HG03135 (cell line): ENCODE results near the gene GALNT16.

Experiments used
- ATAC-seq: cut with Tn5 transposase; IDR thresholded peaks from one replicate; pipeline ENCODE4 v1.9.1; 2021; ENCODE audit warnings: mild to moderate bottlenecking, moderate library complexity; ENCODE audit not compliant: unreplicated experiment

Gene GALNT16

GRCh38 chr14:69333791-69334337, 73.9 kb downstream of the GALNT16 start:
- ATAC-seq, result no peak

DNA sequence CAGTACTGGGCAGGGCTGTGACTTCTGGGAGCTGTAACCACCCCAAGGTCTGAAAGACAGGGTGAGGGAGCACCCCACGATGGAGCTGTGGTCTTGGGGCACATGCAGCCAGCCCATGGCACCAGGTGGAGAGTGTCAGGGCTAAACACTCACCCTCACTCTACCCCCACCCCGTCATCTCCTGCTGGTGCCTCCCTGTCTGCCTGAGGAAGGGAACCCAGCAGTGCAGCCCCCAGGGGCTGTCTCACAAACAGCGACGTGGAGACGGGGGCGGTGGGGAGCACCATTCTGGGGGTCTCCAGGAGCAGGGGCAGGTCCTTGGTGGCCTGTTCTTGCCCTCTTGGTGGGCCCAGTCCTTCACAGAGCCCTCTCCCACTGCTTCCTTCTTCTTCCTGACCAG, 74.6 kb downstream of the GALNT16 start:
- ATAC-seq, result no peak

- no peak for ATAC-seq
These were observed 75.4 kb downstream of the GALNT16 start for GRCh38 chr14:69335371-69335771.

- no peak for ATAC-seq
These were observed 78.0 kb downstream of the GALNT16 start for GRCh38 chr14:69337984-69338383.

- ATAC-seq, result no peak
These were observed 79.5 kb downstream of the GALNT16 start for GRCh38 chr14:69339426-69339825.

DNA sequence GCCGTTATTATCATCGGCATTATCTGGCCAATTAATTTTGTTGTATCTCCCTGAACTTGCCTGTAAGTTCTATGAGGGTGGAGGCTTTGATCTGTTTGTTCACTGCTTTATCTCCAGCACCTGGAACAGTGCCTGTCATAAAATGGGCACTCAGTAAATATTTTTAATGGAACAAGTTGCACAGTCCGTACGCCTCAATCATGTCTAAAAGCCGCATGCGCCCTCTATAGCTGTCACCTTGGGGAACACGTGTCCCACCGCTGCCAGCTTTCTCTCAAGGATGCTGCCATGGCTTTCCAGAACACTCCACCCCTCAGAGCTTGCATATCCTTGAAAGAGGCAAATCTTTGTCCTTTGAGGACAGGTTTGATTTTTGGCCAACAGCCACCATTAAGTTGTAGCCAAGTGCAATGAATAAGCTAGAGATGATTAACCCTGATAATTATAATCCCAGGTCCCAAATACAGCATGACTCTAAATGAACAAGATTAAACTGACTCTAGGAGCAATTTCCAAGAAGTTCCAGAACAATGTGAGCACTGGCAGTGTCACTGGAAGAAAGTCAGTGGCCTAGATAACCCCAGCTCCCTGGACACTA, 83.1 kb downstream of the GALNT16 start:
- ATAC-seq, result no peak

- no peak for ATAC-seq
These were observed 84.2 kb downstream of the GALNT16 start for GRCh38 chr14:69344171-69344570.

GRCh38 chr14:69345402-69345801, 85.4 kb downstream of the GALNT16 start:
- ATAC-seq, result no peak

- no peak for ATAC-seq
These were observed 86.8 kb downstream of the GALNT16 start for GRCh38 chr14:69346710-69347109.

DNA sequence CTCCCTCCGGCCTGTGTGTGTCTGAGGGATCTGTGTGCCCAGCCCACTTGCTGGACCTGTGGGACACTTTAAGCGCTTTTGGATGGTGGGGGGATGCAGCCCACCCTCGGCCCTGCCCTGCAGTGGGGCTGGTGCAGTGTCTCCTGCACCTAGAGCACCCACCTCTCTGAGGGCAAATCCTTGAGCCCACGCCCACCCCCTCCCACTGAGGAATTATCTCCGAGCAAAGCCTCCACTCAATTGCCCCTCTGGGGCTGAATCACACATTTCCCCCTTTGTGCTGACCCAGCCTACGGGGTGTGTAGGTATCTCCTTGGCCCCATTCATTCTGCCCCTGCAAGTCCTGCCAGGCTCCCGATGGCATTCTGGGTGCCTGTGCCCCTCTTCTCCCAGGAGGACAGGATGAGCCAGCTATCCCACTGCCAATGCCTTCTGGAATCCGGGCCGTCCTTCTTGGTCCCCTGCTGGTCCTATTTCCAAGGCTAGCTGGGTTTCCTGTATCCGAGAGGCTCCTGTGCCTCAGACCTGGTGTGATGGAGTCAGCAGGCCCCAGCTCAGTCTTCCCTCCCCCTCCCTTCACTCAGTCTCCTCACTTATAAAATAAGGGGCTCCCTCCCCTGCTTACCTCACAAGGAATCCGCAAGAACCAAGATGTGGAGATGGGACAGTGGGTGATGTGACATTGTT, 89.3 kb downstream of the GALNT16 start:
- no peak for ATAC-seq

GRCh38 chr14:69350892-69351291, 90.9 kb downstream of the GALNT16 start:
- no peak for ATAC-seq

GRCh38 chr14:69351385-69351784, 91.4 kb downstream of the GALNT16 start:
- no peak for ATAC-seq

DNA sequence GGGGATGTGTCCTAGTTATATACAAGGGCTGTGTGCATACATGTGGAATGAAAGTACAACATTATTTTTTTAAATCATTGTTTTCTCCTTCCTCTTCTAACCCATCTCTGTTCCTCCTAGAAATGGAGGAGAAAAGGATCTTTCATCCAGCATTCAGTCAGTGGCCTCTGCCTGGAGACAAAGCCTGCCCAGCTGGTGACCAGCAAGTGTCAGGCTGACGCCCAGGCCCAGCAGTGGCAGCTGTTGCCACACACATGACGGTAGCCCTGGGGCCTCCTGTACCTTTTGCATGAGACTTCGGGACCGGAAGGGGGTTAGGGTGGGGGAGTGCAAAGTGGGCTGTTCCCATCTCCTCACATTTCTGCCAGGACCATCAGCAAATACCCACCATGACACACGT, 92.0 kb downstream of the GALNT16 start:
- ATAC-seq, result no peak

DNA sequence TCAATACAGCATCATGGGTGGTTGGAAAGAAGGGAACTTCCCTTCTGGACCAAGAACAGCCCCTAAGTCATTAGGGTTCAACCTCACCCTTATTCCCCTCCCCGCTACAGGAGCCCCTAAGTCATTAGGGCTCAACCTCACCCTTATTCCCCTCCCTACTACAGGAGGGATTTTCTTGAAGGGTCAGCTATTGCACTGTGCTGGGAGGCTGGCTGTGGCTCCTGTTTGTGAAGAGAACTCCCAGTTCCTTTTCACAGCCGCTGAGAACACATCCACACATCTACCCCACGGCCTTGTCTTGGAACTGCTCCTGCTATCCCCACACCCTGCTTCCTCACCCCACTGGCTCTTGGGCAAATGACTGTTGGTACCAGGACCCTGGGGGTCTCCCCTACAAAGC, 93.2 kb downstream of the GALNT16 start:
- ATAC-seq, result no peak

DNA sequence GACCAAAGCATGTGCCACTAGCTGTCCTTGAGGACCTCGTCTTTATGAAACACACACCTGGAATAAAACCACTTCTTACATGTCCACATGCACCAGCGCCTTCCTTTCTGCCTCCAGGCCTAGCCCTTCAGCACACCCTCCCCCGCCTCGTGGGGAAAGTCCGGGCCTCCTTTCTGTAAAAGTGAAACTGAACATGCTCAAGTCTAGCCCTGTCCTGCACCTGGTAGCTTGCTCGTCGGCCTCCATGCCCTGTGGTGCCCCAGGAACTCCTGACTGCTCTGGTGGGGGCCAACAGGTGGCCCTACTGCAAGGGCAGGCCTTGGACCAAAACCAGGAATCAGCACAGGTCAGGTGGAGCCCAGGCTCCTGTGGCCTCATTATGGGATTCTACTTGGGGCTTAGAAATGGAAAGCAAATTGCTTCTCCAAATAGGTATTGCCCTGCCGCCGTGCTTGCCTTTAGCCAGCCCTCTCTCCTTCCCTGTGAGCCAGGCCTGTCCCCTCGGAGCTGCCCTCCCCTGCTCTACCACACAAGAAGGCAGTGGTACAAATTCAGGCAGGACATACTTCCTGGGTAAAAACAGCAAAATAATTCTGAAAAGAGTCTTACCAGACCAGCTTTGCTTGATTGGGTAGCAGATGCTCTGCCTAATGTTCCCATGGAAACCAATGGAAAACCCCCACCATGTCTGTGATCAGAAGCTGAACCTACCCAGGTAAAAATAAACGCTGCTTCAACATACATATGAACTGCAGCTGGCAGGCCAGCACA, 94.6 kb downstream of the GALNT16 start:
- peak; percentile 87 for ATAC-seq

- ATAC-seq, result no peak
These were observed 95.2 kb downstream of the GALNT16 start for GRCh38 chr14:69355154-69355597.

DNA sequence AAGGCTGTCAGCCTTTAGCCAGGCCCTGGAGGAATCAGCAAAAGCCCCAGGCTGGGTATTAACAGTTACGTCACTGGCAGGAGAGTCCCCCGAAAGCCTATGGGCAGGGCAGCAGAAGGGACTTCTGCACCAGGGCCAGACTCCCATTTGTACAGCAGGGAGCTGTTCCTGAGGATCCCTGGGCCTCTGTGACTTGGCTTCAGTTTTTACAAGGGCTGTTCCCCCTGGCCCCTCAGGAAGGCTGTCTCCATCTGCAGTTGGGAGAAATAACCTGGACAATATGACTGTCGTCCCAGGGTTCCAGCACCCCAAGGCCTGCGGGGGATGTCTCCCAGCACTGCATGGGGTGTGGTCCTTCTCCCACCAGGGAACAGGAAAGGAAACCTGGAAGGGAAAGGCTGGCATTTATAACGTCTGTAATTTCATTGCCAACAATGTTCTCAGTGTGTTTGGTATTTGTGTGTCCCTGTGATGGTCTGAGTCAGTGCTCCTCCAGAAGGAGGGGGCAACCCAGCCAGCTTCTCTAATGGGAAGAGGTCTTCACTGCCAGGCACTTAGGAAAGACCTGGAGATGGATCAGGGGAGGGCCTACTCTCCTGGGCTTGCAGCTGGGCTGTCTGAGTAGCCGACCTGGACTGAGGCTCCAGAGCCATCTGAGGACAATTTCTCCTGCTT, 95.8 kb downstream of the GALNT16 start:
- ATAC-seq, result no peak

- no peak for ATAC-seq
These were observed 97.1 kb downstream of the GALNT16 start for GRCh38 chr14:69356903-69357543.

DNA sequence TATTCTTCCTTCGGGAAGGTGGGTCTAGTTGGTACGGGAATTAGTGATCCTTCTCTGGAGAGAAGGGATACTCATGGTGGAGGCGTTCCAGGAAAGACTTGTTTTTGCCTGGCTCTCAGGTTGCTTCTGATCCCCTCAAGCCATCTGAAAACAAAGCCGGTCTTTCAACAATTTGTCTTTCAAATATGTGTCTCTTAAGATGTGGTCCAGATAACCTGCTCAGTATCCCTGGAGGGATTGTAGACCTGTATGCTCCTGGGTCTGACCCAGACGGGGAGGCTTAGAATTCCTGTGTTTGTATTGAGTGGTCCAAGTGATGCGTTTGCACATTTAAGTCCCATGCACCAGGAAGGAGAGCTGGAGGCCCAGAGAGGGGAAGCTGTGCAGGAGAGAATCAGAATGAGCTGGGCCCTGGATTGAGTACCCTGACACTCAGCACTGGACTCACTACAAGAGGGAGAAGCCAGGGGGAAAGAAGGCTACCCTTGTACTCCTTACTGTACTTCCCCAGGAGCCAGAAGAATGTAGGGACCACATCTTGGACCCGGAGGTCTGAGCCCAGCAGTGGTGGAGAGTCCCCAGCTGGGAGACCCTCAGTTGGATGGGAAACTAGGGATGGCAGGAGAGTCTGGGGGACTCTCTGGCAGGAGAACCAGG, 97.7 kb downstream of the GALNT16 start:
- ATAC-seq, result no peak
